K562 (cell line): ENCODE data around the gene MRPL41. TPM values are rescaled to one million over a fixed set of nuclear protein-coding genes. Genes with fewer than 3 reads are reported as not detected.

Experiments
- DIDO1 ChIP-seq: fragments of 450-650 bp; IDR thresholded peaks from 2 replicates; pipeline ENCODE4 v1.6.1; 2016; ENCODE audit warnings: low read depth, missing biosample characterization, missing genetic modification characterization
- MAZ ChIP-seq, 2 experiments: fragments of 450-650 bp in 1 of 2; sonication (generic) in 1 of 2; formaldehyde crosslinking; IDR thresholded peaks in 1 of 2; conservative IDR thresholded peaks in 1 of 2; 2 replicates each; pipeline versions ENCODE4 v1.4.0 to v1.5.0; 2020; ENCODE audit warnings: mild to moderate bottlenecking in 1 of 2, missing genetic modification reagents in 1 of 2
- MBD1 ChIP-seq: fragments of 250-450 bp; sonication (Bioruptor Pico); IDR thresholded peaks from 2 replicates; pipeline ENCODE4 v1.8.0; 2022; ENCODE audit warnings: inconsistent platforms
- MBD2 ChIP-seq: sonication (generic); IDR thresholded peaks from 2 replicates; pipeline ENCODE4 v1.6.1; 2016; ENCODE audit warnings: low read depth, borderline replicate concordance
- MEIS2 ChIP-seq: fragments of 450-650 bp; IDR thresholded peaks from 2 replicates; pipeline ENCODE4 v1.6.1; 2014; ENCODE audit warnings: mild to moderate bottlenecking; ENCODE audit not compliant: partially characterized antibody
- MIER1 ChIP-seq: fragments of 450-650 bp; IDR thresholded peaks from 2 replicates; pipeline ENCODE4 v1.6.1; 2016; ENCODE audit warnings: antibody characterized with exemption, mild to moderate bottlenecking, low read depth
- NCOA6 ChIP-seq: fragments of 450-650 bp; IDR thresholded peaks from 2 replicates; pipeline ENCODE4 v1.6.1; 2017; ENCODE audit warnings: mild to moderate bottlenecking
- POLR2AphosphoS5 ChIP-seq: IDR thresholded peaks from 2 replicates; pipeline ENCODE4 v1.6.1; 2011; ENCODE audit warnings: mild to moderate bottlenecking, low read depth, low read length, moderate library complexity; ENCODE audit not compliant: control insufficient read depth, insufficient read depth
- RCOR1 ChIP-seq, 2 experiments: IDR thresholded peaks; 2 replicates each; pipeline ENCODE4 v1.6.1; 2012; ENCODE audit warnings: low read depth in 2 of 2, low read length in 2 of 2, borderline replicate concordance in 1 of 2, improper control_type of control experiment in 1 of 2
- SMAD4 ChIP-seq: fragments of 250-450 bp; sonication (Bioruptor Pico); conservative IDR thresholded peaks from 2 replicates; pipeline ENCODE4 v1.8.0; 2021; ENCODE audit warnings: inconsistent platforms, mild to moderate bottlenecking, moderate library complexity
- SMARCA4 ChIP-seq: fragments of 450-650 bp; IDR thresholded peaks from 2 replicates; pipeline ENCODE4 v1.6.1; 2016
- ZBTB17 ChIP-seq: fragments of 450-650 bp; formaldehyde crosslinking; IDR thresholded peaks from 2 replicates; pipeline ENCODE4 v1.4.0; 2020; ENCODE audit warnings: mild to moderate bottlenecking
- ZNF146 ChIP-seq: IDR thresholded peaks from one replicate; pipeline ENCODE4 v1.6.1; 2018; ENCODE audit warnings: missing compliant biosample characterization; ENCODE audit not compliant: unreplicated experiment
- ZNF445 ChIP-seq: fragments of 250-450 bp; sonication (Bioruptor Pico); IDR thresholded peaks from 2 replicates; pipeline ENCODE4 v1.4.0; 2020; ENCODE audit warnings: low read depth, mild to moderate bottlenecking, moderate library complexity
- polyA plus RNA-seq, 8 experiments: library from polyadenylated mRNA; depleted of rRNA in 4 of 8; stranded (reverse) in 5 of 8; unstranded in 3 of 8; fragments of >200 nt; fragmentation: Nextera tagmentation in 2 of 8; fragmentation: Illumina TruSeq in 1 of 8; extraction: Ambion mirVana in 2 of 8; extraction: Trizol in 1 of 8; gene quantifications; 2 replicates each; pipeline versions ENCODE4 v1.2.1 to v1.2.3, GENCODE V29; 2011 to 2014; ENCODE audit warnings: inconsistent platforms in 1 of 8, missing spikeins in 1 of 8
- total RNA-seq, 7 experiments: library from RNA; depleted of rRNA in 6 of 7; stranded (reverse); fragments of >200 nt in 6 of 7; fragmentation: Illumina TruSeq in 2 of 7; extraction: Trizol in 2 of 7; gene quantifications; 2 replicates each; pipeline versions ENCODE4 v1.2.1 to v1.2.3, GENCODE V29; 2011 to 2021; ENCODE audit warnings: low replicate concordance in 1 of 7
- TF ChIP-seq, protein P1 (sequence below): fragments of 200-800 bp; sonication (Bioruptor generic); IDR thresholded peaks from 2 replicates; pipeline ENCODE4 v1.6.1; 2016; ENCODE audit warnings: missing genetic modification characterization, missing compliant biosample characterization
- TF ChIP-seq, protein P2 (sequence below): sonication (generic); formaldehyde crosslinking; IDR thresholded peaks from 2 replicates; pipeline ENCODE4 v1.8.1; 2023; ENCODE audit warnings: mild to moderate bottlenecking, missing genetic modification reagents
- TF ChIP-seq, protein P3 (sequence below): fragments of 250-450 bp; sonication (Bioruptor Pico); IDR thresholded peaks from 2 replicates; pipeline ENCODE4 v1.8.0; 2021; ENCODE audit warnings: borderline replicate concordance, mild to moderate bottlenecking, moderate library complexity; ENCODE audit not compliant: poor library complexity, severe bottlenecking
- TF ChIP-seq, protein P4 (sequence below): IDR thresholded peaks from 2 replicates; pipeline ENCODE4 v1.6.1; 2014; ENCODE audit warnings: antibody characterized with exemption

Gene MRPL41
- total and polyA plus RNA-seq, 9 of the 15 experiments (the other 6 are each of a cell fraction or from before 2014, with no cell fraction given), result 2.6 to 259 (median 21.6) TPM

GRCh38 chr9:137575364-137575715, 23.7 kb downstream of the MRPL41 start (continued):
- TF ChIP-seq, protein P1, sequence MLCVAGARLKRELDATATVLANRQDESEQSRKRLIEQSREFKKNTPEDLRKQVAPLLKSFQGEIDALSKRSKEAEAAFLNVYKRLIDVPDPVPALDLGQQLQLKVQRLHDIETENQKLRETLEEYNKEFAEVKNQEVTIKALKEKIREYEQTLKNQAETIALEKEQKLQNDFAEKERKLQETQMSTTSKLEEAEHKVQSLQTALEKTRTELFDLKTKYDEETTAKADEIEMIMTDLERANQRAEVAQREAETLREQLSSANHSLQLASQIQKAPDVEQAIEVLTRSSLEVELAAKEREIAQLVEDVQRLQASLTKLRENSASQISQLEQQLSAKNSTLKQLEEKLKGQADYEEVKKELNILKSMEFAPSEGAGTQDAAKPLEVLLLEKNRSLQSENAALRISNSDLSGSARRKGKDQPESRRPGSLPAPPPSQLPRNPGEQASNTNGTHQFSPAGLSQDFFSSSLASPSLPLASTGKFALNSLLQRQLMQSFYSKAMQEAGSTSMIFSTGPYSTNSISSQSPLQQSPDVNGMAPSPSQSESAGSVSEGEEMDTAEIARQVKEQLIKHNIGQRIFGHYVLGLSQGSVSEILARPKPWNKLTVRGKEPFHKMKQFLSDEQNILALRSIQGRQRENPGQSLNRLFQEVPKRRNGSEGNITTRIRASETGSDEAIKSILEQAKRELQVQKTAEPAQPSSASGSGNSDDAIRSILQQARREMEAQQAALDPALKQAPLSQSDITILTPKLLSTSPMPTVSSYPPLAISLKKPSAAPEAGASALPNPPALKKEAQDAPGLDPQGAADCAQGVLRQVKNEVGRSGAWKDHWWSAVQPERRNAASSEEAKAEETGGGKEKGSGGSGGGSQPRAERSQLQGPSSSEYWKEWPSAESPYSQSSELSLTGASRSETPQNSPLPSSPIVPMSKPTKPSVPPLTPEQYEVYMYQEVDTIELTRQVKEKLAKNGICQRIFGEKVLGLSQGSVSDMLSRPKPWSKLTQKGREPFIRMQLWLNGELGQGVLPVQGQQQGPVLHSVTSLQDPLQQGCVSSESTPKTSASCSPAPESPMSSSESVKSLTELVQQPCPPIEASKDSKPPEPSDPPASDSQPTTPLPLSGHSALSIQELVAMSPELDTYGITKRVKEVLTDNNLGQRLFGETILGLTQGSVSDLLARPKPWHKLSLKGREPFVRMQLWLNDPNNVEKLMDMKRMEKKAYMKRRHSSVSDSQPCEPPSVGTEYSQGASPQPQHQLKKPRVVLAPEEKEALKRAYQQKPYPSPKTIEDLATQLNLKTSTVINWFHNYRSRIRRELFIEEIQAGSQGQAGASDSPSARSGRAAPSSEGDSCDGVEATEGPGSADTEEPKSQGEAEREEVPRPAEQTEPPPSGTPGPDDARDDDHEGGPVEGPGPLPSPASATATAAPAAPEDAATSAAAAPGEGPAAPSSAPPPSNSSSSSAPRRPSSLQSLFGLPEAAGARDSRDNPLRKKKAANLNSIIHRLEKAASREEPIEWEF (CRISPR knock-in tag), result no peak
- no peak for TF ChIP-seq NCOA6
- TF ChIP-seq ZNF146 (CRISPR knock-in tag), result no peak
- TF ChIP-seq MAZ (CRISPR knock-in tag; conservative IDR thresholded peaks at IDR 0.05 in 1 of 2, IDR thresholded peaks at IDR 0.05 in 1 of 2), result 0 out of 4 replicates have a peak, but pooled peaks of 1 of the 2 experiments have one; percentile 33
- no peak for TF ChIP-seq ZNF445 (CRISPR knock-in tag)
- no peak for TF ChIP-seq POLR2AphosphoS5
- TF ChIP-seq, protein P2, sequence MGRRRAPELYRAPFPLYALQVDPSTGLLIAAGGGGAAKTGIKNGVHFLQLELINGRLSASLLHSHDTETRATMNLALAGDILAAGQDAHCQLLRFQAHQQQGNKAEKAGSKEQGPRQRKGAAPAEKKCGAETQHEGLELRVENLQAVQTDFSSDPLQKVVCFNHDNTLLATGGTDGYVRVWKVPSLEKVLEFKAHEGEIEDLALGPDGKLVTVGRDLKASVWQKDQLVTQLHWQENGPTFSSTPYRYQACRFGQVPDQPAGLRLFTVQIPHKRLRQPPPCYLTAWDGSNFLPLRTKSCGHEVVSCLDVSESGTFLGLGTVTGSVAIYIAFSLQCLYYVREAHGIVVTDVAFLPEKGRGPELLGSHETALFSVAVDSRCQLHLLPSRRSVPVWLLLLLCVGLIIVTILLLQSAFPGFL, result no peak
- TF ChIP-seq, protein P3, sequence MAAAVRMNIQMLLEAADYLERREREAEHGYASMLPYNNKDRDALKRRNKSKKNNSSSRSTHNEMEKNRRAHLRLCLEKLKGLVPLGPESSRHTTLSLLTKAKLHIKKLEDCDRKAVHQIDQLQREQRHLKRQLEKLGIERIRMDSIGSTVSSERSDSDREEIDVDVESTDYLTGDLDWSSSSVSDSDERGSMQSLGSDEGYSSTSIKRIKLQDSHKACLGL (CRISPR knock-in tag), result no peak
- no peak for TF ChIP-seq MBD2
- TF ChIP-seq MBD1 (CRISPR knock-in tag), result no peak
- no peak for TF ChIP-seq MEIS2
- TF ChIP-seq DIDO1 (tag), result no peak
- no peak for TF ChIP-seq ZBTB17 (CRISPR knock-in tag)
- no peak; the same call in 1 of the 2 replicates for TF ChIP-seq SMARCA4
- TF ChIP-seq RCOR1 (IDR thresholded peaks at IDR 0.05; ENCODE audit: borderline replicate concordance in 1 of 2, low read depth in 2 of 2, low read length in 2 of 2), result peak in 1 of 2 experiments; percentile 86; a peak in 1 of 4 replicates
- TF ChIP-seq MIER1, result no peak
- TF ChIP-seq, protein P4, sequence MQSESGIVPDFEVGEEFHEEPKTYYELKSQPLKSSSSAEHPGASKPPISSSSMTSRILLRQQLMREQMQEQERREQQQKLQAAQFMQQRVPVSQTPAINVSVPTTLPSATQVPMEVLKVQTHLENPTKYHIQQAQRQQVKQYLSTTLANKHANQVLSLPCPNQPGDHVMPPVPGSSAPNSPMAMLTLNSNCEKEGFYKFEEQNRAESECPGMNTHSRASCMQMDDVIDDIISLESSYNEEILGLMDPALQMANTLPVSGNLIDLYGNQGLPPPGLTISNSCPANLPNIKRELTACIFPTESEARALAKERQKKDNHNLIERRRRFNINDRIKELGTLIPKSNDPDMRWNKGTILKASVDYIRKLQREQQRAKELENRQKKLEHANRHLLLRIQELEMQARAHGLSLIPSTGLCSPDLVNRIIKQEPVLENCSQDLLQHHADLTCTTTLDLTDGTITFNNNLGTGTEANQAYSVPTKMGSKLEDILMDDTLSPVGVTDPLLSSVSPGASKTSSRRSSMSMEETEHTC, result no peak
- 0 out of 2 replicates have a peak, but pooled peaks have one; percentile 23 for TF ChIP-seq SMAD4 (CRISPR knock-in tag)
